ENCODE measurements around the gene VPREB3.

Gene VPREB3

DNA sequence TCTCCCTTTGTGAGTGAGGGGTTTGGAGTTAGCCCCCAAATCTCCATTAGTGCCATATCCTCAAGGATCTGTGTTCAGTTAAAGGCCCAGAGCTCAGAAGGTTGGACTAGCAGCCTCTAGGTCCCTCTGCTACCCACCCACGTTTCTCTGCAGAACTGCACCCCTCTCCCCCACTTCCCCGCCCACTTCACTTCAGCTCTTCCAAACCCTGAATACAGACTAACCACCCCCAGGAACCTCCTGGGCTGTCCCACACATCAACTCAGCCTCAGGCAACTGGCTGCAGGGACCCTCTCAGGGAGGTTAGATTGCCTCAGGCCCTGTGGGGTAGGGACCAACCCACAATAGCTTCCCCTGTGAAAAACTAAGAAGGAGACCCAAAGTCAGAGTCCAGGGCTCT, 840 bp downstream of the VPREB3 start:
- Histone ChIP-seq H3K9ac (ENCODE audit: low read length) (peak overlapping the region; percentile 87; the same call in 1 of the 2 replicates), H3K79me2 (ENCODE audit: low read length) (no peaks in the 10 kb centered on the region), H3K4me1 (ENCODE audit: low read length) (peaks cover 37% of the 10 kb centered on the region), H3K27ac (ENCODE audit: low read length) (0 out of 2 replicates have a peak overlapping the region, but pooled peaks have one; percentile 76), H3K4me2 (ENCODE audit: low read length) (peak overlapping the region; percentile 98), H3K36me3 (replicated peaks; ENCODE audit: low read depth, low read length) (no peaks in the 10 kb centered on the region), H3K4me3 (ENCODE audit: low read length) (peak overlapping the region; percentile 91; the same call in 1 of the 2 replicates), H2AFZ (ENCODE audit: low read depth, low read length) (no peak overlapping the region), H3K9me3 (ENCODE audit: insufficient read depth, low read length) (no peaks in the 10 kb centered on the region), H4K20me1 (ENCODE audit: insufficient read depth, low read length) (no peaks in the 10 kb centered on the region), H3K27me3 (ENCODE audit: low read depth, low read length) (no peaks in the 10 kb centered on the region)
- TF ChIP-seq, protein P1, sequence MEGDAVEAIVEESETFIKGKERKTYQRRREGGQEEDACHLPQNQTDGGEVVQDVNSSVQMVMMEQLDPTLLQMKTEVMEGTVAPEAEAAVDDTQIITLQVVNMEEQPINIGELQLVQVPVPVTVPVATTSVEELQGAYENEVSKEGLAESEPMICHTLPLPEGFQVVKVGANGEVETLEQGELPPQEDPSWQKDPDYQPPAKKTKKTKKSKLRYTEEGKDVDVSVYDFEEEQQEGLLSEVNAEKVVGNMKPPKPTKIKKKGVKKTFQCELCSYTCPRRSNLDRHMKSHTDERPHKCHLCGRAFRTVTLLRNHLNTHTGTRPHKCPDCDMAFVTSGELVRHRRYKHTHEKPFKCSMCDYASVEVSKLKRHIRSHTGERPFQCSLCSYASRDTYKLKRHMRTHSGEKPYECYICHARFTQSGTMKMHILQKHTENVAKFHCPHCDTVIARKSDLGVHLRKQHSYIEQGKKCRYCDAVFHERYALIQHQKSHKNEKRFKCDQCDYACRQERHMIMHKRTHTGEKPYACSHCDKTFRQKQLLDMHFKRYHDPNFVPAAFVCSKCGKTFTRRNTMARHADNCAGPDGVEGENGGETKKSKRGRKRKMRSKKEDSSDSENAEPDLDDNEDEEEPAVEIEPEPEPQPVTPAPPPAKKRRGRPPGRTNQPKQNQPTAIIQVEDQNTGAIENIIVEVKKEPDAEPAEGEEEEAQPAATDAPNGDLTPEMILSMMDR (IDR thresholded peaks at IDR 0.05; ENCODE audit: low read depth, low read length), result no peak
- TF ChIP-seq EZH2phosphoT487 (IDR thresholded peaks at IDR 0.05; ENCODE audit: low read depth), result no peak

DNA sequence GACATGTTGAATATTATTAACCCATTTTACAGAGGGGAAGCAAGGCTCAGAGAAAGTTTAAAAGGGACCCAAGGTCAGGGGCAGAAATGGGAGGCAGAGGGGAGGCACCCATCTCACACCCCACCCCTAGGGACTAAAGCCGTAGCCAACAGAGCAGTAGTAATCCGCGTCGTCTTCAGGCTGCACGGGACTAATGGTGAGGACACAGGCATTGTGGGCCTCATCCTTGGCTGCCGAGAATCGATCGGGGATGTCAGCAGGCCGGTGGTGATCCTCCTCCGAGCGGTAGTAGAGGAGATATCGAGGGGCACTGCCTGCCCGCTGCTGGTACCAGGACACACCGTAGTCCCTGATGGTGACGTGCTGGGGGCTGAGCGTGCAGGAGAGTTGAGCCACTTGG, 1.5 kb downstream of the VPREB3 start:
- no peaks in the 10 kb centered on the region for H4K20me1 ChIP-seq (ENCODE audit: insufficient read depth, low read length)
- no peaks in the 10 kb centered on the region for H3K9me3 ChIP-seq (ENCODE audit: insufficient read depth, low read length)
- peak overlapping the region; percentile 87; the same call in 1 of the 2 replicates for H3K9ac ChIP-seq (ENCODE audit: low read length)
- H2AFZ ChIP-seq (ENCODE audit: low read depth, low read length), result peak overlapping the region; percentile 23; the same call in 1 of the 2 replicates
- peak overlapping the region; percentile 91 for H3K4me3 ChIP-seq (ENCODE audit: low read length)
- H3K27ac ChIP-seq (ENCODE audit: low read length), result peak overlapping the region; percentile 76
- H3K79me2 ChIP-seq (ENCODE audit: low read length), result no peaks in the 10 kb centered on the region
- no peaks in the 10 kb centered on the region for H3K27me3 ChIP-seq (ENCODE audit: low read depth, low read length)
- TF ChIP-seq, protein P1 (IDR thresholded peaks at IDR 0.05; ENCODE audit: low read depth, low read length), result no peak
- TF ChIP-seq EZH2phosphoT487 (IDR thresholded peaks at IDR 0.05; ENCODE audit: low read depth), result no peak
- H3K4me1 ChIP-seq (ENCODE audit: low read length), result peaks cover 42% of the 10 kb centered on the region
- H3K4me2 ChIP-seq (ENCODE audit: low read length), result peak overlapping the region; percentile 98
- H3K36me3 ChIP-seq (replicated peaks; ENCODE audit: low read depth, low read length), result no peaks in the 10 kb centered on the region

DNA sequence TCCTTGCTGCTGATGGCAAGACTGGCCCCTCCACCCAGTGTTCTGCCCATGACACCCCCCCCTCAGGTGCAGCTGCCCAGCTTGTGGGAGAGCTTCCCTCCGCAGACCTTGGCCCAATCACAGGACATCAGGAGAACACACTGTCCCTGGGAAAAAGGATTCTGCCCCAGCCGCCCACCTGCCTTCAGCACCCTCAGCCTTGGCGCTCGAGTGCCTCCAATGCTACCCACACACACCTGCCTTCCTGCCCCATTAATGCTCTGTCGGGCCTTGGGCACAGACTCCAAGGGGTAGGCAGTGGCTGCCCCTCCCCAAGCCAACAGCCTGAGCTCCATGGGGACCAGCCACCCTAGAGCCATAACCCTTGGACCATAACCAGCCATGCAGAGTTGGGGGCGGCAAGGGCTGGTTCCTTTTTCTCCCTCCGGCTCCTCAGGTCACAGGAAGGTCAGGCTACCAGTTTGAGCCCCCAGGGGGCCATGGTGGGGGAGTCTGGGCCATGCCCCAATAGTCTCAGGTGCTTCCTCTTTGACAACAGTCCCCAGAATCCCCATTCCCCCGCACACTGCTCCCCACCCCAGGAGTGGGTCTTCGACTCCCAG, 2.0 kb downstream of the VPREB3 start:
- Histone ChIP-seq H3K4me2 (ENCODE audit: low read length) (peak overlapping the region; percentile 98), H3K27ac (ENCODE audit: low read length) (peak overlapping the region; percentile 76)
- TF ChIP-seq, protein P1 (IDR thresholded peaks at IDR 0.05; ENCODE audit: low read depth, low read length), result no peak
- TF ChIP-seq EZH2phosphoT487 (IDR thresholded peaks at IDR 0.05; ENCODE audit: low read depth), result no peak

DNA sequence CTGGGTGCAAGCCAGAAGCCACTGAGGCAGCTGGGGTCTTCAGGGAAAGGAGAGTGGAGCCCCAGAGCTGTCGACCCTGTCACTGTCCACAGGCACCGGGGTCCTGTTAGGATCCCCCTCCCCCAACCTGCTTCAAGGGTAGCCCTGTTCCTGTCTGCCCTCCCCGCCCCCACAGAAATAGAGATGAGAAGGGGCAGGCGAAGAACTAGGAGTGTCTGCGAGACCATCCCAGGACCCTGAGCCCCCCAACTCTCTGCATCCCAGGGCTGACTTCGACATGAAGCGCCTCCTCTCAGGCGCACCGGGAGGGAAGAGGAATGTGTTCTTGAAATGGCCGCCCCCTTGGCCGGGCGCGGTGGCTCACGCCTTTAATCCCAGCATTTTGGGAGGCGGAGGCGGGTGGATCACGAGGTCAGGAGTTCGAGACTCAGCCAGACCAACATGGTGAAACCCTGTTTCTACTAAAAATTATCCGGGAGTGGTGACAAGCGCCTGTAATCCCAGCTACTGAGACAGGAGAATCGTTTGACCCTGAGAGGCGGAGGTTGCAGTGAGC, 2.7 kb downstream of the VPREB3 start:
- TF ChIP-seq, protein P1 (IDR thresholded peaks at IDR 0.05; ENCODE audit: low read depth, low read length), result no peak
- no peak for TF ChIP-seq EZH2phosphoT487 (IDR thresholded peaks at IDR 0.05; ENCODE audit: low read depth)
- Histone ChIP-seq H3K4me3 (ENCODE audit: low read length) (peak overlapping the region; percentile 91), H4K20me1 (ENCODE audit: insufficient read depth, low read length) (no peaks in the 10 kb centered on the region), H3K4me2 (ENCODE audit: low read length) (peak overlapping the region; percentile 98), H3K27ac (ENCODE audit: low read length) (peak overlapping the region; percentile 76), H3K27me3 (ENCODE audit: low read depth, low read length) (no peaks in the 10 kb centered on the region), H2AFZ (ENCODE audit: low read depth, low read length) (peak overlapping the region; percentile 62; the same call in 1 of the 2 replicates), H3K4me1 (ENCODE audit: low read length) (peaks cover 50% of the 10 kb centered on the region), H3K79me2 (ENCODE audit: low read length) (no peaks in the 10 kb centered on the region), H3K9ac (ENCODE audit: low read length) (peak overlapping the region; percentile 87), H3K9me3 (ENCODE audit: insufficient read depth, low read length) (no peaks in the 10 kb centered on the region), H3K36me3 (replicated peaks; ENCODE audit: low read depth, low read length) (no peaks in the 10 kb centered on the region)

More for the DNA sequence above, 2.0 kb downstream of the VPREB3 start:
- Histone ChIP-seq H3K4me1 (ENCODE audit: low read length) (peaks cover 46% of the 10 kb centered on the region), H3K9ac (ENCODE audit: low read length) (peak overlapping the region; percentile 87), H3K36me3 (replicated peaks; ENCODE audit: low read depth, low read length) (no peaks in the 10 kb centered on the region), H3K79me2 (ENCODE audit: low read length) (no peaks in the 10 kb centered on the region), H2AFZ (ENCODE audit: low read depth, low read length) (peak overlapping the region; percentile 23; the same call in 1 of the 2 replicates), H3K4me3 (ENCODE audit: low read length) (peak overlapping the region; percentile 91), H4K20me1 (ENCODE audit: insufficient read depth, low read length) (no peaks in the 10 kb centered on the region), H3K9me3 (ENCODE audit: insufficient read depth, low read length) (no peaks in the 10 kb centered on the region), H3K27me3 (ENCODE audit: low read depth, low read length) (no peaks in the 10 kb centered on the region)
